ENCODE results near the gene PPP1R11. TPM values are rescaled to one million over a fixed set of nuclear protein-coding genes. Genes with fewer than 3 reads are reported as not detected.

The PPP1R11 gene
- total and polyA plus RNA-seq, 2 of the 4 experiments (the other 2 are of a cell fraction) = 15.6 to 46.0 TPM

DNA sequence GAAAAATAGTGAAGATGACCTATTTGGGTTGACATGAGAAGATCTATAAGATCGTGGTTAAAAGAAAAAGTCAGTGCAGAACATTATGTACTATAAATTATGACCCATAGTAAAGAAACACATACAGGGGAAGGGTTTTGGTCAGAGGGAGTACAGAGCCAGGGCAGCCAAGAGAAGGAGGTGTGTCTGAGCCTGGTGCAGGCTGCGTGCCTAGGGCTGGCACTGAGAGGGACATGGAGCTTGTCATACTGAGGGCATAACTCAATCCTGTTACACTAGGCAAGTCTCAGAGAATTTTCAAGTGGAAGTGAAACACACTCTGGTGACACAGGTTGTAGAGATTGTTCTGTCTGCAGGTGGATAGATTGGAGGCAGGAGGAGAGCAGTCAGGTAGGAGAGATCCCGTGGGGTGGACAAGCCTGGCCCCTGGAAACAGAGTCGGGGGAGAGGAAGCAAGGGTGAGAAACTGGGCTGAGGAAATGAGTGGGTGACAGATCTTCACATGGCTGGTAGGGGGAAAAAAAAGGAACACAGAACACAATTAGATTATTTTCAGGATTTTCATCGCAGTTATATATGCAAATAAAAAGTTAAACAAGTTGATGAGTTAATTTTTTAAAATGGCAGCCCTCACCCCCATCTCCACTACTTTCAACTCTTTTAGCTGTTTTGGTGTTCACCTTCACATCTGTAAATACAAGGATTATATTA lies 27.1 kb downstream of the PPP1R11 start:
- Histone ChIP-seq H2BK20ac (ENCODE audit: low read depth, low read length) (no peak overlapping the region), H3K27ac (ENCODE audit: insufficient read depth, low read length) (no peak overlapping the region), H2BK5ac (ENCODE audit: low read depth, low read length, poor library complexity, severe bottlenecking) (no peak overlapping the region), H4K8ac (ENCODE audit: low read depth in 2 of 2, low read length in 2 of 2) (no peak overlapping the region), H4K5ac (ENCODE audit: low read depth, low read length) (no peak overlapping the region), H2BK120ac (ENCODE audit: low read depth, low read length) (no peak overlapping the region), H3K4me3 (ENCODE audit: insufficient read depth, low read depth, low read length) (no peak overlapping the region), H3K4ac (ENCODE audit: low read depth, low read length) (no peak overlapping the region), H3K4me2 (ENCODE audit: low read depth, low read length) (no peak overlapping the region), H3K27me3 (ENCODE audit: control insufficient read depth, insufficient read depth, low read length) (peaks cover 47% of the 10 kb centered on the region), H3K18ac (ENCODE audit: low read depth, low read length) (no peak overlapping the region), H2AK5ac (ENCODE audit: low read depth, low read length) (no peak overlapping the region), H3K9me1 (ENCODE audit: insufficient read depth, low read length) (no peaks in the 10 kb centered on the region), H3K79me1 (ENCODE audit: low read depth in 1 of 2, low read length in 2 of 2) (no peaks in the 10 kb centered on the region), H2BK15ac (ENCODE audit: low read depth, low read length) (no peak overlapping the region), H4K20me1 (ENCODE audit: insufficient read depth, low read length) (no peaks in the 10 kb centered on the region), H3K14ac (replicated peaks; ENCODE audit: low read depth, low read length) (no peak overlapping the region), H2AFZ (replicated peaks; ENCODE audit: low read length, poor library complexity) (no peak overlapping the region), H3K9ac (ENCODE audit: low read depth, low read length) (no peak overlapping the region), H3K23ac (ENCODE audit: low read depth, low read length) (no peak overlapping the region), H3K56ac (ENCODE audit: extremely low read depth, insufficient read depth, low read length) (no peak overlapping the region), H4K91ac (ENCODE audit: insufficient read depth, low read depth, low read length) (no peak overlapping the region), H3K9me3 (ENCODE audit: control insufficient read depth, insufficient read depth, low read length) (no peaks in the 10 kb centered on the region), H2AK9ac (replicated peaks; ENCODE audit: low read depth, low read length, poor library complexity) (no peak overlapping the region), H3K36me3 (ENCODE audit: control insufficient read depth, insufficient read depth, low read length) (no peaks in the 10 kb centered on the region), H3K4me1 (ENCODE audit: control insufficient read depth, insufficient read depth, low read length) (peaks cover 3% of the 10 kb centered on the region)
- intact Hi-C loops (cut with micrococcal nuclease) = no loop called here
- 40% methylated on average over 1 of the region's 5 CpGs; no CpG with 5 or more reads in 1 of the 2 experiments for WGBS, 2 experiments (ENCODE audit: extremely low coverage in 2 of 2, insufficient read length in 1 of 2)
- BruUV-seq (replicated peaks) = no TSS peak
- TF ChIP-seq, protein P1, sequence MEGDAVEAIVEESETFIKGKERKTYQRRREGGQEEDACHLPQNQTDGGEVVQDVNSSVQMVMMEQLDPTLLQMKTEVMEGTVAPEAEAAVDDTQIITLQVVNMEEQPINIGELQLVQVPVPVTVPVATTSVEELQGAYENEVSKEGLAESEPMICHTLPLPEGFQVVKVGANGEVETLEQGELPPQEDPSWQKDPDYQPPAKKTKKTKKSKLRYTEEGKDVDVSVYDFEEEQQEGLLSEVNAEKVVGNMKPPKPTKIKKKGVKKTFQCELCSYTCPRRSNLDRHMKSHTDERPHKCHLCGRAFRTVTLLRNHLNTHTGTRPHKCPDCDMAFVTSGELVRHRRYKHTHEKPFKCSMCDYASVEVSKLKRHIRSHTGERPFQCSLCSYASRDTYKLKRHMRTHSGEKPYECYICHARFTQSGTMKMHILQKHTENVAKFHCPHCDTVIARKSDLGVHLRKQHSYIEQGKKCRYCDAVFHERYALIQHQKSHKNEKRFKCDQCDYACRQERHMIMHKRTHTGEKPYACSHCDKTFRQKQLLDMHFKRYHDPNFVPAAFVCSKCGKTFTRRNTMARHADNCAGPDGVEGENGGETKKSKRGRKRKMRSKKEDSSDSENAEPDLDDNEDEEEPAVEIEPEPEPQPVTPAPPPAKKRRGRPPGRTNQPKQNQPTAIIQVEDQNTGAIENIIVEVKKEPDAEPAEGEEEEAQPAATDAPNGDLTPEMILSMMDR (conservative IDR thresholded peaks at IDR 0.05; ENCODE audit: low read depth, low read length) = no peak
- TF ChIP-seq SMC3 (IDR thresholded peaks at IDR 0.05; ENCODE audit: low read depth, low read length) (no peak), CHD1 (IDR thresholded peaks at IDR 0.05; ENCODE audit: low read depth, low read length) (no peak), CEBPB (IDR thresholded peaks at IDR 0.05; ENCODE audit: low read depth, low read length) (no peak), MAZ (IDR thresholded peaks at IDR 0.05; ENCODE audit: borderline replicate concordance, low read depth, low read length) (no peak), MAFK (IDR thresholded peaks at IDR 0.05; ENCODE audit: low read depth, low read length) (no peak), NFE2L2 (IDR thresholded peaks at IDR 0.05; ENCODE audit: low read depth, low read length) (no peak), RCOR1 (IDR thresholded peaks at IDR 0.05; ENCODE audit: insufficient replicate concordance, low read length) (no peak), BHLHE40 (IDR thresholded peaks at IDR 0.05; ENCODE audit: low read depth, low read length) (no peak), RFX5 (IDR thresholded peaks at IDR 0.05; ENCODE audit: low read depth, low read length) (no peak), RAD21 (IDR thresholded peaks at IDR 0.05; ENCODE audit: low read length) (no peak), POLR2A (IDR thresholded peaks at IDR 0.05; ENCODE audit: low read depth, low read length) (no peak), FOS (IDR thresholded peaks at IDR 0.05; ENCODE audit: low read depth, low read length) (no peak)
- TF ChIP-seq, protein P2, sequence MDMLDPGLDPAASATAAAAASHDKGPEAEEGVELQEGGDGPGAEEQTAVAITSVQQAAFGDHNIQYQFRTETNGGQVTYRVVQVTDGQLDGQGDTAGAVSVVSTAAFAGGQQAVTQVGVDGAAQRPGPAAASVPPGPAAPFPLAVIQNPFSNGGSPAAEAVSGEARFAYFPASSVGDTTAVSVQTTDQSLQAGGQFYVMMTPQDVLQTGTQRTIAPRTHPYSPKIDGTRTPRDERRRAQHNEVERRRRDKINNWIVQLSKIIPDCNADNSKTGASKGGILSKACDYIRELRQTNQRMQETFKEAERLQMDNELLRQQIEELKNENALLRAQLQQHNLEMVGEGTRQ (IDR thresholded peaks at IDR 0.05; ENCODE audit: low read depth, low read length) = no peak
- TF ChIP-seq, protein P3, sequence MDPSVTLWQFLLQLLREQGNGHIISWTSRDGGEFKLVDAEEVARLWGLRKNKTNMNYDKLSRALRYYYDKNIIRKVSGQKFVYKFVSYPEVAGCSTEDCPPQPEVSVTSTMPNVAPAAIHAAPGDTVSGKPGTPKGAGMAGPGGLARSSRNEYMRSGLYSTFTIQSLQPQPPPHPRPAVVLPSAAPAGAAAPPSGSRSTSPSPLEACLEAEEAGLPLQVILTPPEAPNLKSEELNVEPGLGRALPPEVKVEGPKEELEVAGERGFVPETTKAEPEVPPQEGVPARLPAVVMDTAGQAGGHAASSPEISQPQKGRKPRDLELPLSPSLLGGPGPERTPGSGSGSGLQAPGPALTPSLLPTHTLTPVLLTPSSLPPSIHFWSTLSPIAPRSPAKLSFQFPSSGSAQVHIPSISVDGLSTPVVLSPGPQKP (IDR thresholded peaks at IDR 0.05; ENCODE audit: borderline replicate concordance, low read depth, low read length) = no peak
- ATAC-seq (ENCODE audit: low read depth) (no peak), DNase-seq (no peak)
- in situ Hi-C loops (cut with MboI; ENCODE audit: low sequenced_read_pairs) = no loop called here
- POLR2A ChIA-PET (ENCODE audit: unreplicated experiment) = no interaction called here
- CTCF ChIA-PET = interaction anchor here (0.6 kb wide), 1 partner anchor 20 kb away, joined by 3 read pairs; no protein-coding TSS in a partner anchor
- dilution Hi-C loops (cut with HindIII; ENCODE audit: low sequenced_read_pairs, unreplicated experiment) = no loop called here

Measured in IMR-90 (cell line).